Keratinocyte (primary cell): ENCODE measurements around the gene NHSL2. TPM values are rescaled to one million over a fixed set of nuclear protein-coding genes. Genes with fewer than 3 reads are reported as not detected.
"Not testable (repeated sequence)": the region's sequence is repeated elsewhere in the genome, so short reads cannot be mapped to it uniquely, and the experiment has no call there.

Source experiments
- DNase-seq: peaks from one replicate; pipeline ENCODE4 v3.0.0-alpha.2; 2011; ENCODE audit warnings: low read depth, missing footprints, low spot score
- FAIRE-seq: peaks from 2 replicates; lab custom pipeline; 2011; peaks lifted over from hg19 to GRCh38; lab: Jason Lieb, UNC
- H2AFZ ChIP-seq: 2 replicates; pipeline ENCODE4 v1.6.0; 2012; ENCODE audit warnings: low read length, control low read depth, inconsistent platforms; ENCODE audit not compliant: control insufficient read depth
- H3K27ac ChIP-seq: 2 replicates; pipeline ENCODE4 v1.5.1; 2011; ENCODE audit warnings: low read length; ENCODE audit not compliant: control insufficient read depth, insufficient read depth
- H3K27me3 ChIP-seq: 3 replicates; pipeline ENCODE4 v1.6.0; 2011; ENCODE audit warnings: low read length; ENCODE audit not compliant: control insufficient read depth, insufficient read depth; ENCODE audit errors: extremely low read depth
- H3K36me3 ChIP-seq, 2 experiments: 2 replicates in 1 of 2; 3 replicates in 1 of 2; pipeline ENCODE4 v1.5.1; 2011; ENCODE audit warnings: low read length in 2 of 2, mild to moderate bottlenecking in 1 of 2; ENCODE audit not compliant: control insufficient read depth in 2 of 2, insufficient read depth in 2 of 2; ENCODE audit errors: extremely low read depth in 1 of 2
- H3K4me1 ChIP-seq: 3 replicates; pipeline ENCODE4 v1.5.1; 2011; ENCODE audit warnings: low read length; ENCODE audit not compliant: control insufficient read depth, insufficient read depth; ENCODE audit errors: extremely low read depth
- H3K4me2 ChIP-seq: 3 replicates; pipeline ENCODE4 v1.6.0; 2011; ENCODE audit warnings: low read depth, low read length; ENCODE audit not compliant: control insufficient read depth, insufficient read depth; ENCODE audit errors: extremely low read depth
- H3K4me3 ChIP-seq, 3 experiments: fragments of 200-600 bp in 1 of 3; sonication (generic) in 1 of 3; 2 replicates in 2 of 3; 3 replicates in 1 of 3; pipeline ENCODE4 v1.5.1; 2011 to 2016; ENCODE audit warnings: low read length in 3 of 3, mild to moderate bottlenecking in 3 of 3, control low read depth in 2 of 3, inconsistent platforms in 1 of 3, low read depth in 1 of 3, mixed read lengths in 1 of 3, mixed run types in 1 of 3, moderate library complexity in 1 of 3; ENCODE audit not compliant: control insufficient read depth in 2 of 3, insufficient read depth in 2 of 3; ENCODE audit errors: extremely low read depth in 1 of 3
- H3K79me2 ChIP-seq: 2 replicates; pipeline ENCODE4 v1.6.0; 2012; ENCODE audit warnings: low read length; ENCODE audit not compliant: control insufficient read depth, insufficient read depth
- H3K9ac ChIP-seq: 3 replicates; pipeline ENCODE4 v1.6.0; 2011; ENCODE audit warnings: low read length; ENCODE audit not compliant: control insufficient read depth, insufficient read depth; ENCODE audit errors: extremely low read depth
- H3K9me1 ChIP-seq: 3 replicates; pipeline ENCODE4 v1.6.0; 2011; ENCODE audit warnings: low read length; ENCODE audit not compliant: control insufficient read depth, insufficient read depth; ENCODE audit errors: extremely low read depth
- H3K9me3 ChIP-seq: 2 replicates; pipeline ENCODE4 v1.5.1; 2012; ENCODE audit warnings: low read depth, low read length; ENCODE audit not compliant: control insufficient read depth
- H4K20me1 ChIP-seq: 3 replicates; pipeline ENCODE4 v1.6.0; 2011; ENCODE audit warnings: low read length; ENCODE audit not compliant: control insufficient read depth, insufficient read depth; ENCODE audit errors: extremely low read depth
- CTCF ChIP-seq, 3 experiments: IDR thresholded peaks in 1 of 3; conservative IDR thresholded peaks in 1 of 3; optimal IDR thresholded peaks in 1 of 3; 2 replicates in 2 of 3; 3 replicates in 1 of 3; pipeline versions ENCODE3 to v1.5.1; 2011; ENCODE audit warnings: low read length in 3 of 3, mild to moderate bottlenecking in 3 of 3, moderate library complexity in 2 of 3, control low read depth in 1 of 3, inconsistent platforms in 1 of 3; ENCODE audit not compliant: insufficient read depth in 2 of 3; ENCODE audit errors: extremely low read depth in 1 of 3
- EZH2 ChIP-seq: IDR thresholded peaks from one replicate; pipeline ENCODE4 v1.6.1; 2012; ENCODE audit warnings: inconsistent platforms, mild to moderate bottlenecking, low read length, moderate library complexity
- dilution Hi-C: fragments of 300-500 bp; cut with MboI; formaldehyde crosslinking; loops from one replicate; pipeline ENCODE4 v1.7.0; 2020; ENCODE audit warnings: low sequenced_read_pairs; ENCODE audit not compliant: extremely low pct_ligation_motif_present
- polyA plus RNA-seq, 5 experiments: library from polyadenylated mRNA; depleted of rRNA in 3 of 5; stranded (reverse) in 3 of 5; stranded (forward) in 1 of 5; unstranded in 1 of 5; fragments of >200 nt; gene quantifications; 1 replicate in 1 of 5; 2 replicates in 3 of 5; 3 replicates in 1 of 5; pipeline versions ENCODE4 v1.2.1 to v1.2.3, GENCODE V29; 2011 to 2012; ENCODE audit warnings: missing spikeins in 2 of 5, low read depth in 1 of 5, low replicate concordance in 1 of 5

The NHSL2 gene
- polyA plus RNA-seq, 1 donor (not counting 4 experiments of a cell fraction or from before 2014, with no cell fraction given), result 0.04 TPM

DNA sequence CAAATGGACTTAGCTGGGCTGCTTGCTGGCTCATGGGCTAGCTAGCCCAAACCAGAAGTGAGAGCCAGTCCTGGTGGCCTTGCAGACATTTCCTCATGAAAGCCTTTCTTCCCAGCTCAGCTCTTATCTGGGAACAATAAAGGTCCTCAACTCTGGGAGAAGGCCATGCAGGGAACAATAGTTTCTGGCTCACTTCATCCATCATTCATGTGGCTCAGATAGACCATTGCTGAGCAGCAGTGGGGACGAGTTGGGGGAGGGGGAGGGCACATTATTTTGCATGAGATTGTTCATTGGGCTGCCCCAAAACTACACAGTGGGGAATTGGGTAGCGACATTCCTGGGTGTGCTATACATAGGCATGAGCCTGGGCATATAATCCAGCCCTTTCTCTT is 47.6 kb downstream of the NHSL2 start:
- FAIRE-seq, result no peak
- no peaks in the 10 kb centered on the region for H3K36me3 ChIP-seq
- no peak overlapping the region for H3K4me2 ChIP-seq
- no peak overlapping the region for H3K27ac ChIP-seq
- no peaks in the 10 kb centered on the region for H3K9me1 ChIP-seq
- no peak overlapping the region for H3K4me3 ChIP-seq
- no peaks in the 10 kb centered on the region for H3K79me2 ChIP-seq
- H3K27me3 ChIP-seq, result peaks cover 18% of the 10 kb centered on the region
- no peak for DNase-seq
- dilution Hi-C loops, result no loop called here
- H3K9ac ChIP-seq, result no peak overlapping the region
- H3K9me3 ChIP-seq, result no peaks in the 10 kb centered on the region
- no peak overlapping the region for H2AFZ ChIP-seq
- TF ChIP-seq EZH2, result no peak
- TF ChIP-seq CTCF (optimal IDR thresholded peaks at IDR 0.05 in 1 of 3, IDR thresholded peaks at IDR 0.05 in 1 of 3, conservative IDR thresholded peaks at IDR 0.05 in 1 of 3; ENCODE audit: extremely low read depth in 1 of 3, insufficient read depth in 2 of 3, low read length in 3 of 3), result no peak
- H4K20me1 ChIP-seq, result no peaks in the 10 kb centered on the region
- no peaks in the 10 kb centered on the region for H3K4me1 ChIP-seq

DNA sequence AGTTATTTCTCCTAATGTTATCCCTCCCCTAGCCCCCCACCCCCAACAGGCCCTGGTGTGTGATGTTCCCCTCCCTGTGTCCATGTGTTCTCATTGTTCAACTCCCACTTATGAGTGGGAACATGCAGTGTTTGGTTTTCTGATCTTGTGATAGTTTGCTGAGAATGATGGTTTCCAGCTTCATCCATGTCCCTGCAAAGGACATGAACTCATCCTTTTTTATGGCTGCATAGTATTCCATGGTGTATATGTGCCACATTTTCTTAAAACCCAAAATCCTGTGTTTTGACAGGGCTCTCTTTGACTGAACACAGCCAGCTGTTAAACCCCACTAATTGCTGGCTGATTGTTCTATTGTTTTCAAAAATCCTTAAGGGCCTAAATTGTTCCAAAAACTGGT is 53.5 kb downstream of the NHSL2 start:
- H3K4me1 ChIP-seq, H3K9me3 ChIP-seq, H4K20me1 ChIP-seq, H3K9me1 ChIP-seq, H2AFZ ChIP-seq, dilution Hi-C loops, H3K4me3 ChIP-seq, H3K27me3 ChIP-seq, H3K27ac ChIP-seq, FAIRE-seq, H3K4me2 ChIP-seq, H3K79me2 ChIP-seq, H3K36me3 ChIP-seq, H3K9ac ChIP-seq, DNase-seq: not testable (repeated sequence)

DNA sequence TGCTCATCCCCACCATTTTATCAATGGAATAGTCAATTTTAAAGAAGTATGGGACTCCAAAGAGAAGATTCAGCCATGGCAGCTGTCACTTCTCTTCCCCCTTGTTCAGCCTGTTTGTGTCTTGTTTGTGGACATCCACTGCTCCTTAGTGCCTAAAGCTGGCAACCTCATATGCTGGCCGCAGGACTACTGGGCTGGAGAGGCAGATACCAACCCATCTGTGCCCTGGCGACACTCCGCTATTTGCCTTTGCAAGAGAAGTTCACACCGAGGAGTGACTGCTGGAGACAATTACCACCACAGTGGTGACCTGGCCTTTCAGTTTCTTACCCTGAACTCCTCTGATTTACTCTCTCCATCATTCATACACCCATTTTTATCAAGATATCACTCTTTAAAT is 64.3 kb downstream of the NHSL2 start:
- Histone ChIP-seq H3K36me3 (no peaks in the 10 kb centered on the region), H3K4me3 (no peak overlapping the region), H3K27ac (no peak overlapping the region), H3K9ac (no peak overlapping the region), H3K4me2 (no peak overlapping the region), H3K27me3 (peaks cover 10% of the 10 kb centered on the region), H2AFZ (no peak overlapping the region), H3K79me2 (no peaks in the 10 kb centered on the region), H3K9me3 (no peaks in the 10 kb centered on the region), H3K9me1 (no peaks in the 10 kb centered on the region), H4K20me1 (no peaks in the 10 kb centered on the region), H3K4me1 (no peaks in the 10 kb centered on the region)
- TF ChIP-seq EZH2, result no peak
- TF ChIP-seq CTCF (optimal IDR thresholded peaks at IDR 0.05 in 1 of 3, IDR thresholded peaks at IDR 0.05 in 1 of 3, conservative IDR thresholded peaks at IDR 0.05 in 1 of 3; ENCODE audit: extremely low read depth in 1 of 3, insufficient read depth in 2 of 3, low read length in 3 of 3), result no peak
- dilution Hi-C loops, result no loop called here
- FAIRE-seq (no peak), DNase-seq (no peak)
